ENCODE results near the gene RPL29. TPM values are rescaled to one million over a fixed set of nuclear protein-coding genes. Genes with fewer than 3 reads are reported as not detected.
"Not testable (repeated sequence)": the region's sequence is repeated elsewhere in the genome, so short reads cannot be mapped to it uniquely, and the experiment has no call there.

RPL29 gene
- total RNA-seq, 2 experiments from 2014 or later = 1,975 to 2,071 TPM

DNA sequence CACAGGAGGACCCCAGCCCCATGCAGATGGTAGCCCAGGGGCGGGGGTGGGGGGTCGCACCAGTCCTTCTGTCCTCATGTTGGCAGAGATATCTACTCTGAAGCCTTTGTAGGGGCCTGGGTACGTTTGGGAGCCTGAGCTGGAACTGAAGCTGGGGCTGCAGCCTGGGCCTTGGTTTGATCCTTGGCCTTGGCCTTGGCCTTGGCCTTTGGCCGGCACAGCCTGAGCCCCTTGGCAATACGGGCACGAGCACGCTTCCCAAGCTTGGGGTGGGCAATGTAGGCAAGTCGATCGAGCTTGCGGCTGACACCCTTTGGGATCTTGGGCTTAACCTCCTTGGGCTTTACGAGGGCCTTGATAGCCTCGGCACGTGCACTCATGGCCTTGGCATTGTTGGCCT is 2.0 kb downstream of the RPL29 start:
- not testable (repeated sequence) for ATAC-seq; H3K9me3 Mint-ChIP-seq (ENCODE audit: low read depth); DNase-seq; H3K27me3 Mint-ChIP-seq
- H3K4me1 Mint-ChIP-seq = peaks cover 26% of the 10 kb centered on the region
- intact Hi-C loops (cut with DNase I, micrococcal nuclease) = loop anchor here (2.0 to 10.0 kb wide), 3 partner anchors 19 to 1351 kb away; partner anchors contain the start of genes ABHD14A (in 1 of the 2), ABHD14B (in 1 of the 2), DCP1A (in 1 of the 2) and WDR82 (in 1 of the 2)
- peak overlapping the region; percentile 100 for H3K4me3 Mint-ChIP-seq
- POLR2A ChIA-PET = interaction anchor here (0.6 to 4.5 kb wide), 4 partner anchors 10 to 258 kb away, joined by 3 to 43 read pairs (median 7); partner anchors contain the start of gene ACY1
- CTCF ChIA-PET = interaction anchor here (0.6 to 3.5 kb wide), 3 partner anchors 11 to 131 kb away, joined by 3 to 25 read pairs (median 8); partner anchors contain the start of genes ABHD14B and ACY1
- H3K27ac Mint-ChIP-seq = peak overlapping the region; percentile 100
- peaks cover 46% of the 10 kb centered on the region for H3K36me3 Mint-ChIP-seq (ENCODE audit: low read depth)

DNA sequence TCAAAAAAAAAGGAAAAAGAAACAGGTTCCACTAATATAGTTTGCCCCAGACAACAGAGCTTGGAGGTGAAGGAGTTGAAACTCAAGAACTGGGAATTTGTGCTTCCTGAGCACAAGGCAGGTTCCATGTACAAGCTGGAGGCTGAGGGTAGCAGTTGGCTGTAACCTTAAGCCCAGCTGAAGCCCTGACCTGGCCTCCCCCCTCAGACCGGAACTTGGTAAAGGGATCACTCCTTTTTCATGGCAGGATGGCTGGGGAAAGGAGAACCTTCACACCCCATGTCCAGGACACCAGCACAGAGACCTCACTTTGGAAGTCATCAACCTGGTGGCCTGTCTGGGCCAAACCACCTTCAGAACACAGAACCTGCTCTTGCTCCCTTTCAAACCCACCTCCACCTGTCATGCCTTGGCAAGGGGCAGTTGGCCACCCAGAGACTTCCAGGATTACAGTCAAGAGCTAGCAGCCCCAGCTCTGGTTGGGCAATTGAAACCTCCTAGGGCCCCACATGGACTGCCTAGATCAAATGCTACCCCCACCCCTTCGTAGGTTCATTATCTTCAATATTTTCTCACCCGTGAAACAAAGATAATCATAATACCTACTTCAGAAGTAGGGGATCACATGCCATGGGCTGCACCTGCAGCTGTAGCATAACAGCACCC is 3.5 kb downstream of the RPL29 start:
- no peak for ATAC-seq
- peaks cover 26% of the 10 kb centered on the region for H3K4me1 Mint-ChIP-seq
- no peaks in the 10 kb centered on the region for H3K9me3 Mint-ChIP-seq (ENCODE audit: low read depth)
- H3K4me3 Mint-ChIP-seq = peak overlapping the region; percentile 100
- ChIA-PET POLR2A (interaction anchor here (0.6 to 4.5 kb wide), 7 partner anchors 9 to 544 kb away, joined by 3 to 43 read pairs (median 4); partner anchors contain the start of genes ABHD14A, ACY1 and UQCC5), CTCF (interaction anchor here (1.0 to 3.5 kb wide), 3 partner anchors 9 to 18 kb away, joined by 3 to 25 read pairs (median 5); partner anchors contain the start of genes ABHD14B and ACY1)
- intact Hi-C loops (cut with DNase I, micrococcal nuclease) = loop anchor here (10.0 kb wide), 2 partner anchors 283 to 1353 kb away; partner anchors contain the start of genes DCP1A (in 1 of the 2) and WDR82 (in 1 of the 2)
- peaks cover 46% of the 10 kb centered on the region for H3K36me3 Mint-ChIP-seq (ENCODE audit: low read depth)
- DNase-seq = no peak
- peak overlapping the region; percentile 100 for H3K27ac Mint-ChIP-seq
- no peaks in the 10 kb centered on the region for H3K27me3 Mint-ChIP-seq

DNA sequence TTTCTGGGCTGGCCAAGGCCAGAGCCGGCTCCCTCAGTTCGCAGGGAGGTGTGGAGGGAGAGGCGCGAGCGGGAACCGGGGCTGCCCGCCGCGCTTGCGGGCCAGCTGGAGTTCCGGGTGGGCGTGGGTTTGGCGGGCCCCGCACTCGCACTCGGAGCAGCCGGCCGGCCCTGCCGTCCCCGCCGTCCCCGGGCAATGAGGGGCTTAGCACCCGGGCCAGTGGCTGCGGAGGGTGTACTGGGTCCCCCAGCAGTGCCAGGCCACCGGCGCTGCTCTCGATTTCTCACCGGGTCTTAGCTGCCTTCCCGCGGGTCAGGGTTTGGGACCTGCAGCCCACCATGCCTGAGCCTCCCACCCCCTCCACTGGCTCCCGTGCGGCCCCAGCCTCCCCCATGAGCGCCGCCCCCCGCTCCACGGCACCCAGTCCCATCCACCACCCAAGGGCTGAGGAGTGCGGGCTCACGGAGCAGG is 5.2 kb downstream of the RPL29 start:
- intact Hi-C loops (cut with DNase I, micrococcal nuclease) = loop anchor here (10.0 kb wide), 2 partner anchors 284 to 1354 kb away; partner anchors contain the start of genes DCP1A (in 1 of the 2) and WDR82 (in 1 of the 2)
- not testable (repeated sequence) for H3K9me3 Mint-ChIP-seq (ENCODE audit: low read depth); H3K27me3 Mint-ChIP-seq; ATAC-seq; H3K27ac Mint-ChIP-seq; DNase-seq; H3K4me3 Mint-ChIP-seq
- Mint-ChIP-seq H3K36me3 (ENCODE audit: low read depth) (peaks cover 43% of the 10 kb centered on the region), H3K4me1 (peaks cover 23% of the 10 kb centered on the region)
- ChIA-PET CTCF (interaction anchor here (3.5 kb wide), 1 partner anchor 8 kb away, joined by 25 read pairs; the partner anchor contains the start of gene ACY1), POLR2A (interaction anchor here (0.8 to 4.5 kb wide), 3 partner anchors 8 to 164 kb away, joined by 3 to 43 read pairs (median 3); partner anchors contain the start of genes ACY1, POC1A and RRP9)

DNA sequence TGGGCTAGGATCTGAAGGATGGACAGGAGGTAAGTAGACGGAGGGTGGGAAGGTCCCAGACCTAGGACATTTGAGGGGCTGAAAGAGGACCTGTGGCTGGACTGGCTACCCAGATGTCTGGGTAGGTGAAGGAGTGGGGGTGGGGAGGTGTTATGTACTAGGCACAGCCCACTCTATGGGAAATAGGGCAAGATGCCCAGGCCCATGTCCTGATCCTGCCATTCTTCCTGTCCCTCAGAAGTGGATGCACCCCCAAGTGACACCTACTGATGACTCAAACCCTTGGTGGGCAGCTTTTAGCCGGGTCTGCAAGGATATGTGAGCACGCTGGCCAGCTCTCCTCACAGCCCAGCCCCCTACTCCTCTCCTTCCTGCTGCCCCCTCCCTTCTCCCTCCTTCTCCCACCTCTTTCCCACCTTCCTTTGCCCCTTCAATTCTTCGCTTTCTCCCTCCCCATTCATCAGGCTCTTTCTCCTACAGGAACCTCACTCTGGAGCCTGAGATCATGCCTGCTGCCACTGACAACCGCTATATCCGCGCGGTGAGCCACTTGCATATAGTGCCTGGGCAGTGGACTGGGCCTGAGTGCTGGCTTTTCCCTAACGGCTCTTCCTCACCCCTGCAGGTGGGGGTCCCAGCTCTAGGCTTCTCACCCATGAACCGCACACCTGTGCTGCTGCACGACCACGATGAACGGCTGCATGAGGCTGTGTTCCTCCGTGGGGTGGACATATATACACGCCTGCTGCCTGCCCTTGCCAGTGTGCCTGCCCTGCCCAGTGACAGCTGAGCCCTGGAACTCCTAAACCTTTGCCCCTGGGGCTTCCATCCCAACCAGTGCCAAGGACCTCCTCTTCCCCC is 7.2 kb downstream of the RPL29 start:
- no peaks in the 10 kb centered on the region for H3K27me3 Mint-ChIP-seq
- POLR2A ChIA-PET = no interaction called here
- intact Hi-C loops (cut with DNase I, micrococcal nuclease) = no loop called here
- H3K36me3 Mint-ChIP-seq (ENCODE audit: low read depth) = peaks cover 23% of the 10 kb centered on the region
- CTCF ChIA-PET = interaction anchor here (1.6 kb wide), 1 partner anchor 15 kb away, joined by 3 read pairs; the partner anchor contains the start of gene ABHD14B
- H3K9me3 Mint-ChIP-seq (ENCODE audit: low read depth) = no peaks in the 10 kb centered on the region
- H3K4me1 Mint-ChIP-seq = peaks cover 22% of the 10 kb centered on the region
- H3K4me3 Mint-ChIP-seq = no peak overlapping the region
- DNase-seq (no peak), ATAC-seq (no peak)
- peak overlapping the region; percentile 15 for H3K27ac Mint-ChIP-seq

DNA sequence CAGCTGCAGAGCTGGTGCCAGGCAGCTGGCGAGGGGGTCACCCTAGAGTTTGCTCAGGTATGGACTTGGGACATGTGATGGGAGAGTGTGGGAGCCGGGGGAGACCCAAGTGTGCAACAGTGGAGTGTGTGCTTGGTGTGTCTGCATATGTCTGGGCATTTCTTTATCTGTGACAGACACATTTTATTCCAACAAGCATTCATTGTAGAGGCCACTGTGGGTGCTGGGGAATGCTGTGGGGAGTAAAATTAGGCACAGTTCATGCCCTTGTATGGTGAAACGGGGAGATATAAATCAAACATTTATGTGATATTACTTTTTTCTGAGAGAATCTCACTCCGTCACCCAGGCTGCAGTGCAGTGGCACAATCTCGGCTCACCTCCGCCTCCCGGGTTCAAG is 8.1 kb downstream of the RPL29 start:
- DNase-seq = no peak
- peaks cover 19% of the 10 kb centered on the region for H3K4me1 Mint-ChIP-seq
- CTCF ChIA-PET = interaction anchor here (1.2 kb wide), 1 partner anchor 14 kb away, joined by 4 read pairs; the partner anchor contains the start of gene ABHD14B
- intact Hi-C loops (cut with DNase I, micrococcal nuclease) = no loop called here
- no peak for ATAC-seq
- H3K27me3 Mint-ChIP-seq = no peaks in the 10 kb centered on the region
- no peak overlapping the region for H3K27ac Mint-ChIP-seq
- POLR2A ChIA-PET = interaction anchor here (1.7 kb wide), 1 partner anchor 8 kb away, joined by 5 read pairs; the partner anchor contains the start of gene RPL29
- no peaks in the 10 kb centered on the region for H3K9me3 Mint-ChIP-seq (ENCODE audit: low read depth)
- no peak overlapping the region for H3K4me3 Mint-ChIP-seq
- H3K36me3 Mint-ChIP-seq (ENCODE audit: low read depth) = peaks cover 15% of the 10 kb centered on the region

DNA sequence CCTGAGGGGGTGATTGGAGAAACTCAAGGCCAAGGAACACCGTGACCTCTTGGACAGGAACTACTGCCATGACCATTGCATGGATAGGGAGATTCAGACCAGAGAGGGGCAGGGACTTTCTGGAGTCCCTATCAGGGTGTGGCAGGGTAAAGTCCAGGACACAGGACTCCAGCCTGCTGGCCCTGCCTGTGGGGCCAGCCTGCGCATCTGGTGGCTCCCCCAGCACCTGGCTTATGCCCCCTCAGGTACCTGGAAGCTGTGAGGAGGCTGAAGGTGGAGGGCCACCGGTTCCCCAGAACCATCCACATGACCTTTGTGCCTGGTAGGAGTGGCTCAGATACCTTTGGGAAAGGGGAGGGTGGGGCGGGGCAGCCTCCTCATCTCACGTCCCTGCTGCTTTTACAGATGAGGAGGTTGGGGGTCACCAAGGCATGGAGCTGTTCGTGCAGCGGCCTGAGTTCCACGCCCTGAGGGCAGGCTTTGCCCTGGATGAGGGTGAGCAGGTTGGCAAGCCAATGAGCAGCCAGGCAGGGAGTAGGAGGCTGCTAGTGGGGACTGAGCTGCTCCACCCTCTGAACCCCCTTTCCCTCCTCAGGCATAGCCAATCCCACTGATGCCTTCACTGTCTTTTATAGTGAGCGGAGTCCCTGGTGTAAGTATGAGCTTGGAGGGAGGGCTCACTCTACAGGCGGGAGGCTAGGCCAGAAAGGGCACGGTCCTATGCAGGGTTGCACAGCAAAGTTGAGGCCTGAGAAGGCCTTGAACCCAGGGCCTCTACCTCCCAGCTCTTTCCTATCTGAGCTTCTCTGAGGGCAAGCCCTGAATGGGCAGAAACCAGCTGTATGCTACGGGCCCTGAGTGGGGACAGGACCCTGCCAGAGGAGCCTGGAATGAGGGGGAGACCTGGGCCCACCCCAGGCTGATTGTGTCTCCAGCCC is 9.4 kb downstream of the RPL29 start:
- Mint-ChIP-seq H3K4me3 (no peak overlapping the region), H3K27me3 (no peaks in the 10 kb centered on the region), H3K36me3 (ENCODE audit: low read depth) (peaks cover 6% of the 10 kb centered on the region), H3K4me1 (peaks cover 20% of the 10 kb centered on the region), H3K9me3 (ENCODE audit: low read depth) (no peaks in the 10 kb centered on the region), H3K27ac (no peak overlapping the region)
- intact Hi-C loops (cut with DNase I, micrococcal nuclease) = no loop called here
- no peak for DNase-seq
- CTCF ChIA-PET = interaction anchor here (1.2 kb wide), 2 partner anchors 9 to 13 kb away, joined by 3 to 4 read pairs; partner anchors contain the start of gene ABHD14B
- POLR2A ChIA-PET = interaction anchor here (1.0 to 1.7 kb wide), 2 partner anchors 9 to 36 kb away, joined by 3 to 5 read pairs; partner anchors contain the start of gene RPL29
- no peak for ATAC-seq

DNA sequence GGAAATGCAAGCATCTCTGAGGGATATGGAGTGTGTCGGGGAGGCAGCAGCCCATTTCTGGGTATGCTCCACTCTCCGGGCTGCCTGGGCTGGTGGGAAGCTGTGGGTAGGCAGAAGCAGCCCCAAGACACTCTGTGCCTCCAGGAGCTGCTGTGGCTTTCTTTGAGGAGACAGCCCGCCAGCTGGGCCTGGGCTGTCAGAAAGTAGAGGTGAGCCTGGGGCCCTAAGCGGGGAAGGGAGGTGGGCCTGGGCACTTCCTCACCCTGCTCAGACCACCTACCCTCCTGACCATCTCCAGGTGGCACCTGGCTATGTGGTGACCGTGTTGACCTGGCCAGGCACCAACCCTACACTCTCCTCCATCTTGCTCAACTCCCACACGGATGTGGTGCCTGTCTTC is 10.6 kb downstream of the RPL29 start:
- H3K4me1 Mint-ChIP-seq = peaks cover 20% of the 10 kb centered on the region
- no peak for ATAC-seq
- peak overlapping the region; percentile 20 for H3K4me3 Mint-ChIP-seq
- H3K9me3 Mint-ChIP-seq (ENCODE audit: low read depth) = no peaks in the 10 kb centered on the region
- intact Hi-C loops (cut with DNase I, micrococcal nuclease) = no loop called here
- no peaks in the 10 kb centered on the region for H3K27me3 Mint-ChIP-seq
- peak overlapping the region; percentile 52 for H3K27ac Mint-ChIP-seq
- DNase-seq = no peak
- ChIA-PET POLR2A (interaction anchor here (4.1 kb wide), 1 partner anchor 11 kb away, joined by 34 read pairs; the partner anchor contains the start of gene RPL29), CTCF (interaction anchor here (0.6 to 1.2 kb wide), 6 partner anchors 8 to 1394 kb away, joined by 3 to 4 read pairs (median 3); partner anchors contain the start of genes ABHD14B and DUSP7)
- H3K36me3 Mint-ChIP-seq (ENCODE audit: low read depth) = peaks cover 3% of the 10 kb centered on the region

DNA sequence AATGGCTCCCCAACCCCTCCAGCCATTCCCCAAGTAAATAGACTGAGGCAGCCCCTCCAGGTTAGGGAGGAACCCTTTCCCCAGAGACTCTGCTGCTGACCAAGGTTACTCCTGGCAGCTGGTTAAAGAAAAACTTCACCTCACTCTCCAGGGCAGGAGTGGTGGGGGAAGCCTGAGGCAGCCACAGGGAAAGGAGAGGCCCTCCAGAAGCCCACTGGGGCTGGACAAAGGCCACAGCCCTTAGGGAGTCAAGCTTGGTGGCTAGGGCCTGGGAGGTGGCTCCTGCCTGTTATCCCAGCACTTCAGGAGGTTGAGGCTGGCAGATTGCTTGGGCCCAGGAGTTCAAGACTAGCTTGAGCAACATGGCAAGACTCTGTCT is 11.4 kb downstream of the RPL29 start:
- peak overlapping the region; percentile 93 for H3K27ac Mint-ChIP-seq
- no peaks in the 10 kb centered on the region for H3K9me3 Mint-ChIP-seq (ENCODE audit: low read depth)
- peaks cover 20% of the 10 kb centered on the region for H3K4me1 Mint-ChIP-seq
- POLR2A ChIA-PET = interaction anchor here (3.5 to 4.1 kb wide), 2 partner anchors 8 to 11 kb away, joined by 34 to 43 read pairs; partner anchors contain the start of gene RPL29
- CTCF ChIA-PET = interaction anchor here (0.6 to 2.7 kb wide), 5 partner anchors 10 to 72 kb away, joined by 3 to 21 read pairs (median 3); partner anchors contain the start of genes ABHD14B and DUSP7
- ATAC-seq (no peak), DNase-seq (no peak)
- peaks cover 3% of the 10 kb centered on the region for H3K36me3 Mint-ChIP-seq (ENCODE audit: low read depth)
- H3K27me3 Mint-ChIP-seq = no peaks in the 10 kb centered on the region
- peak overlapping the region; percentile 96 for H3K4me3 Mint-ChIP-seq
- intact Hi-C loops (cut with DNase I, micrococcal nuclease) = no loop called here

DNA sequence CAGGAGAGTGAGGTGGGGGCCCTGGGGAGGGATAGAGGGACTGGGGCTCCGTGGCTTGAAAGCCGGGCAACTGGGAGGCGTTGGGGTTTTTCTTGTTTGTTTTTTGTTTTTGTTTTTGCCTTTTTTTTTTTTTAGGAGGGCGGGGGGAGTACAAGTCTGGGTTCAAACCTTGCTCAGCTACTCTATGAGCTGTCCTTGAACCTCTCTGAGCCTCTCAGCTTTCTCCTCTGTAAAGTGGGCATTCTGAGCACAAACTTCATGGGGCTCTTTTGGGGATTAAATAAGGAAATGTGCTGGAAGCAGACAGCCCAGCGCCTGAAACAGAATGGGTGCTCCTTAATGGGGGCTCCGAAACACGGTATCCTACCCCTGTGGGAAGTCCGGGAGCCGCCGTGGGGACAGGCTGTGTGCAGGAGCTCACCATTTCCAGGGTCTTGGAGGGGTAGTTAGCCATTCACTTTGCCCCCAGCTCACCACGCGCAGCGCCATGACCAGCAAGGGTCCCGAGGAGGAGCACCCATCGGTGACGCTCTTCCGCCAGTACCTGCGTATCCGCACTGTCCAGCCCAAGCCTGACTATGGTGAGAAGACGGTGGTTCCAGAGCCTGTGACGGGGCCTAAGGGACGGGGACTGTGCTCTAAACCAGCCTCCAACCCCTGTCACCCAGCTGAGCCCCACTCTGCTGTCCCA is 12.0 kb downstream of the RPL29 start:
- POLR2A ChIA-PET = interaction anchor here (0.6 to 4.1 kb wide), 8 partner anchors 9 to 296 kb away, joined by 3 to 43 read pairs (median 5); partner anchors contain the start of genes ABHD14A, ABHD14B, DUSP7 and PARP3
- H3K9me3 Mint-ChIP-seq (ENCODE audit: low read depth) = no peaks in the 10 kb centered on the region
- DNase-seq (no peak), ATAC-seq (peak; percentile 4)
- peaks cover 3% of the 10 kb centered on the region for H3K36me3 Mint-ChIP-seq (ENCODE audit: low read depth)
- intact Hi-C loops (cut with DNase I, micrococcal nuclease) = loop anchor here (1.0 kb wide), 5 partner anchors 9 to 171 kb away; partner anchors contain the start of genes PARP3 (in 2 of the 2), RPL29 (in 2 of the 2), ABHD14B (in 1 of the 2) and POC1A (in 1 of the 2)
- H3K4me1 Mint-ChIP-seq = peaks cover 20% of the 10 kb centered on the region
- H3K27me3 Mint-ChIP-seq = no peaks in the 10 kb centered on the region
- CTCF ChIA-PET = interaction anchor here (0.8 to 2.7 kb wide), 8 partner anchors 8 to 70 kb away, joined by 3 to 25 read pairs (median 16); partner anchors contain the start of genes ABHD14B, PCBP4 and RPL29
- peak overlapping the region; percentile 96 for H3K4me3 Mint-ChIP-seq
- H3K27ac Mint-ChIP-seq = peak overlapping the region; percentile 93

Data from activated CD4-positive, alpha-beta T cell treated with anti-CD3 and anti-CD28 coated beads for 36 hours (primary cell).